HG03095 (cell line): ENCODE measurements around the gene PI16.

Experiments
- ATAC-seq: cut with Tn5 transposase; IDR thresholded peaks from one replicate; pipeline ENCODE4 v1.9.1; 2021; ENCODE audit warnings: moderate library complexity; ENCODE audit not compliant: unreplicated experiment

Gene PI16

GRCh38 chr6:36997811-36998722, 43.5 kb downstream of the PI16 start:
- no peak for ATAC-seq

GRCh38 chr6:36998723-36999038, 44.1 kb downstream of the PI16 start:
- ATAC-seq = no peak

GRCh38 chr6:36999061-36999750, 44.7 kb downstream of the PI16 start:
- no peak for ATAC-seq

GRCh38 chr6:36999751-37000125, 45.2 kb downstream of the PI16 start:
- no peak for ATAC-seq

GRCh38 chr6:37004044-37004980, 49.8 kb downstream of the PI16 start:
- ATAC-seq = no peak

GRCh38 chr6:37005061-37005810, 50.7 kb downstream of the PI16 start, which contains the start of gene FGD2:
FGD2 (plus strand) TSS chr6:37005655; CDS start chr6:37005818, 163 bp downstream.
- peak; percentile 63 for ATAC-seq

- ATAC-seq = no peak
Measured at GRCh38 chr6:37005827-37006567, 51.5 kb downstream of the PI16 start.

- no peak for ATAC-seq
Measured at GRCh38 chr6:37006793-37007339, 52.3 kb downstream of the PI16 start.

- ATAC-seq = no peak
Measured at GRCh38 chr6:37007340-37008043, 53.0 kb downstream of the PI16 start.

- ATAC-seq = no peak
Measured at GRCh38 chr6:37008484-37009465, 54.2 kb downstream of the PI16 start.

- no peak for ATAC-seq
Measured at GRCh38 chr6:37010402-37010892, 55.9 kb downstream of the PI16 start.

- ATAC-seq = no peak
Measured at GRCh38 chr6:37011656-37012378, 57.3 kb downstream of the PI16 start.

GRCh38 chr6:37013516-37014491, 59.3 kb downstream of the PI16 start:
- ATAC-seq = no peak
